Measurements from ENCODE around the gene TMEM270.

- TF ChIP-seq POLR2A (IDR thresholded peaks at IDR 0.05; ENCODE audit: low read length) (no peak), GATA1 (IDR thresholded peaks at IDR 0.05; ENCODE audit: low read depth, low read length) (no peak)
Measured at GRCh38 chr7:73870041-73870492, 9.1 kb downstream of the TMEM270 start.

All from erythroblast (primary cell).